Lower lobe of right lung (tissue), 2 donors: Measurements from ENCODE around the gene SRSF11. TPM values are rescaled to one million over a fixed set of nuclear protein-coding genes. Genes with fewer than 3 reads are reported as not detected.

Experiments used
- ATAC-seq, 2 donors: fragments of 200-7000 bp; cut with Tn5 transposase; one replicate each; pipeline ENCODE4 v1.9.1; 2020 to 2022; ENCODE audit warnings: mild to moderate bottlenecking in 2 of 2, moderate library complexity in 2 of 2
- DNase-seq: peaks from one replicate; pipeline ENCODE4 v3.0.0-alpha.2; 2020
- H3K27ac ChIP-seq: fragments of 200-600 bp; one replicate; pipeline ENCODE4 v1.8.0; 2022
- H3K27me3 ChIP-seq: fragments of 200-600 bp; one replicate; pipeline ENCODE4 v1.8.0; 2022; ENCODE audit warnings: low read depth
- H3K36me3 ChIP-seq: fragments of 200-600 bp; one replicate; pipeline ENCODE4 v1.8.0; 2022; ENCODE audit warnings: mild to moderate bottlenecking
- H3K4me1 ChIP-seq: fragments of 200-600 bp; one replicate; pipeline ENCODE4 v1.8.0; 2022
- H3K4me3 ChIP-seq: fragments of 200-600 bp; one replicate; pipeline ENCODE4 v1.8.0; 2022; ENCODE audit warnings: mild to moderate bottlenecking
- H3K9me3 ChIP-seq: fragments of 200-600 bp; one replicate; pipeline ENCODE4 v1.8.0; 2022
- intact Hi-C: fragments of 100-400 bp; cut with DNase I; formaldehyde crosslinking; loops from one replicate; pipeline ENCODE4 v1.11.0; 2022
- total RNA-seq: library from RNA; stranded (reverse); fragmentation: NEBNext Ultra II Directional; extraction: Animal tissue kit (Norgen Biotek cat#: 25700); gene quantifications from one replicate; pipeline ENCODE4 v1.2.1, GENCODE V29; 2021
- TF ChIP-seq, protein P1 (sequence below): fragments of 200-600 bp; IDR thresholded peaks from one replicate; pipeline ENCODE4 v1.8.0; 2022; ENCODE audit warnings: antibody characterized with exemption, mild to moderate bottlenecking
- donor health status: DM: no; HTN: yes; CAD: no; lungs with severe emphysema.

The SRSF11 gene
- total RNA-seq, 1 donor from 2014 or later: 143 TPM

DNA sequence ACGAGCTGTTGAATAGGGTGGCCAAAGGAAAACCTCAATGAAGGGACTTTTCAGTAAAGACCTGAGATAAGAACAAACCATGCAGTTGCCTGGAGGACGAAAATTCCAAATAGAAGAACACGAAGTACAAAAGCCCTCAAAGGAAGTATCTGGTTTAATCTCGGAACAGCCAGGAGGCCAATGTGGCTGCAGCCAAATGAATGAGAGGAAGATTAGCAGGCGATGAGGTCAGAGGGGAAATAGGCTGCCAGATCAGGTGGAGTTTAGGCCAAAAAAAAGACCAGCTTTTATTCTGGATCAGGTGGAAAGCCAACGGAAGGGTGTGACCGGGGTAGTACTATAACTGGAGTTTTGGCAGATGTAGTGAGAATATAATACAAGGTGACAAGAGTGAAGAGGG is 43.7 kb downstream of the SRSF11 start:
- no peak overlapping the region for H3K4me3 ChIP-seq
- DNase-seq: no peak
- H3K9me3 ChIP-seq: no peaks in the 10 kb centered on the region
- no peaks in the 10 kb centered on the region for H3K27me3 ChIP-seq
- ATAC-seq: no peak
- intact Hi-C loops: no loop called here
- H3K27ac ChIP-seq: no peak overlapping the region
- peaks cover 41% of the 10 kb centered on the region for H3K36me3 ChIP-seq
- TF ChIP-seq, protein P1, sequence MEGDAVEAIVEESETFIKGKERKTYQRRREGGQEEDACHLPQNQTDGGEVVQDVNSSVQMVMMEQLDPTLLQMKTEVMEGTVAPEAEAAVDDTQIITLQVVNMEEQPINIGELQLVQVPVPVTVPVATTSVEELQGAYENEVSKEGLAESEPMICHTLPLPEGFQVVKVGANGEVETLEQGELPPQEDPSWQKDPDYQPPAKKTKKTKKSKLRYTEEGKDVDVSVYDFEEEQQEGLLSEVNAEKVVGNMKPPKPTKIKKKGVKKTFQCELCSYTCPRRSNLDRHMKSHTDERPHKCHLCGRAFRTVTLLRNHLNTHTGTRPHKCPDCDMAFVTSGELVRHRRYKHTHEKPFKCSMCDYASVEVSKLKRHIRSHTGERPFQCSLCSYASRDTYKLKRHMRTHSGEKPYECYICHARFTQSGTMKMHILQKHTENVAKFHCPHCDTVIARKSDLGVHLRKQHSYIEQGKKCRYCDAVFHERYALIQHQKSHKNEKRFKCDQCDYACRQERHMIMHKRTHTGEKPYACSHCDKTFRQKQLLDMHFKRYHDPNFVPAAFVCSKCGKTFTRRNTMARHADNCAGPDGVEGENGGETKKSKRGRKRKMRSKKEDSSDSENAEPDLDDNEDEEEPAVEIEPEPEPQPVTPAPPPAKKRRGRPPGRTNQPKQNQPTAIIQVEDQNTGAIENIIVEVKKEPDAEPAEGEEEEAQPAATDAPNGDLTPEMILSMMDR: no peak
- no peaks in the 10 kb centered on the region for H3K4me1 ChIP-seq

- ATAC-seq: no peak
- no peaks in the 10 kb centered on the region for H3K4me1 ChIP-seq
- DNase-seq: no peak
- no peaks in the 10 kb centered on the region for H3K9me3 ChIP-seq
- H3K36me3 ChIP-seq: peaks cover 49% of the 10 kb centered on the region
- intact Hi-C loops: no loop called here
- no peaks in the 10 kb centered on the region for H3K27me3 ChIP-seq
- TF ChIP-seq, protein P1: no peak
- no peak overlapping the region for H3K4me3 ChIP-seq
- no peak overlapping the region for H3K27ac ChIP-seq
Observed at GRCh38 chr1:70265946-70266345, 44.8 kb downstream of the SRSF11 start.

- H3K27ac ChIP-seq: no peak overlapping the region
- intact Hi-C loops: no loop called here
- H3K4me1 ChIP-seq: no peaks in the 10 kb centered on the region
- peaks cover 61% of the 10 kb centered on the region for H3K36me3 ChIP-seq
- no peaks in the 10 kb centered on the region for H3K27me3 ChIP-seq
- no peak for ATAC-seq
- no peaks in the 10 kb centered on the region for H3K9me3 ChIP-seq
- no peak for DNase-seq
- no peak overlapping the region for H3K4me3 ChIP-seq
- TF ChIP-seq, protein P1: no peak
Observed at GRCh38 chr1:70277875-70278274, 56.7 kb downstream of the SRSF11 start.

- no peaks in the 10 kb centered on the region for H3K4me1 ChIP-seq
- ATAC-seq (no peak), DNase-seq (no peak)
- TF ChIP-seq, protein P1: no peak
- H3K27me3 ChIP-seq: no peaks in the 10 kb centered on the region
- no peaks in the 10 kb centered on the region for H3K9me3 ChIP-seq
- H3K36me3 ChIP-seq: peaks cover 58% of the 10 kb centered on the region
- no peak overlapping the region for H3K4me3 ChIP-seq
- H3K27ac ChIP-seq: no peak overlapping the region
- intact Hi-C loops: no loop called here
Observed at GRCh38 chr1:70278710-70279109, 57.5 kb downstream of the SRSF11 start.

- ATAC-seq (no peak), DNase-seq (no peak)
- intact Hi-C loops: no loop called here
Observed at GRCh38 chr1:70284366-70284765, 63.2 kb downstream of the SRSF11 start.

More at GRCh38 chr1:70284366-70284765, 63.2 kb downstream of the SRSF11 start:
- Histone ChIP-seq H3K9me3 (no peaks in the 10 kb centered on the region), H3K4me3 (no peak overlapping the region), H3K27ac (no peak overlapping the region), H3K27me3 (no peaks in the 10 kb centered on the region), H3K36me3 (peaks cover 34% of the 10 kb centered on the region), H3K4me1 (no peaks in the 10 kb centered on the region)
- TF ChIP-seq, protein P1: no peak
